ENCODE results near the gene AK1. TPM values are rescaled to one million over a fixed set of nuclear protein-coding genes. Genes with fewer than 3 reads are reported as not detected.
A peak's percentile ranks its signal among the peaks of the same experiment; 100 is the strongest.

Gene AK1
- total and polyA plus RNA-seq, 2 of the 13 experiments (the other 11 are each of a cell fraction or from before 2014, with no cell fraction given) = 19.1 to 32.8 TPM

DNA sequence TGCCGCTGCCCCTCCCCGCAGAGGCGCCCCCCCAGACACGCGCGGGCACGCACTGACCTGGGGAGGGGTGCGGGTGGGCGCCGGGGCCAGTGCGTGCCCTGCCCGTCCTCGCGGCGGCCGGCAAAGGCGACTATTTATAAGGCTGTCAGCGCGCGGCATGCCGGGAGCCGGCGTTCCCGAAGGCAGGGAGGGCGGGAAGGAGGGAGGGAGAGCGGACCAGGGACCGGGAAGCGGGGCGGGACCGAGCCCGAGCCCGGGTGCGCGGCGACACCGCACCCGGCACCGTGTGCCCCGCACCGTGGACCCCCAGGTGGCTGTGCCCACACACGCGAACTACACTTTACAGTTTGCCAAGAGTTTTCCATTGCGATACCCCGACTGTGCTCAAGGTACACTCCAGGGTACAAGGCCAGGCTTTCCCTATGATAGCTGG lies at the start of gene AK1 (continued):
- TF ChIP-seq KDM5A (IDR thresholded peaks at IDR 0.05; ENCODE audit: borderline replicate concordance, low read length) = no peak
- no peak for TF ChIP-seq TP53 (CRISPR knock-in tag; conservative IDR thresholded peaks at IDR 0.05)
- no peak for TF ChIP-seq ZFP36 (IDR thresholded peaks at IDR 0.05; ENCODE audit: borderline replicate concordance, low read depth, low read length, partially characterized antibody)
- peak; percentile 44 for TF ChIP-seq ZFY (CRISPR knock-in tag; IDR thresholded peaks at IDR 0.05)
- no peak for TF ChIP-seq HMG20A (CRISPR knock-in tag; IDR thresholded peaks at IDR 0.05; ENCODE audit: borderline replicate concordance)
- no peak for TF ChIP-seq ATF1 (CRISPR knock-in tag; IDR thresholded peaks at IDR 0.05)
- no peak for TF ChIP-seq FOSL2 (CRISPR knock-in tag; IDR thresholded peaks at IDR 0.05)
- TF ChIP-seq, protein P1, sequence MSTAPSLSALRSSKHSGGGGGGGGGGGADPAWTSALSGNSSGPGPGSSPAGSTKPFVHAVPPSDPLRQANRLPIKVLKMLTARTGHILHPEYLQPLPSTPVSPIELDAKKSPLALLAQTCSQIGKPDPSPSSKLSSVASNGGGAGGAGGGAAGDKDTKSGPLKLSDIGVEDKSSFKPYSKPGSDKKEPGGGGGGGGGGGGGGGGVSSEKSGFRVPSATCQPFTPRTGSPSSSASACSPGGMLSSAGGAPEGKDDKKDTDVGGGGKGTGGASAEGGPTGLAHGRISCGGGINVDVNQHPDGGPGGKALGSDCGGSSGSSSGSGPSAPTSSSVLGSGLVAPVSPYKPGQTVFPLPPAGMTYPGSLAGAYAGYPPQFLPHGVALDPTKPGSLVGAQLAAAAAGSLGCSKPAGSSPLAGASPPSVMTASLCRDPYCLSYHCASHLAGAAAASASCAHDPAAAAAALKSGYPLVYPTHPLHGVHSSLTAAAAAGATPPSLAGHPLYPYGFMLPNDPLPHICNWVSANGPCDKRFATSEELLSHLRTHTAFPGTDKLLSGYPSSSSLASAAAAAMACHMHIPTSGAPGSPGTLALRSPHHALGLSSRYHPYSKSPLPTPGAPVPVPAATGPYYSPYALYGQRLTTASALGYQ (CRISPR knock-in tag; IDR thresholded peaks at IDR 0.05) = no peak
- TF ChIP-seq CBX2 (IDR thresholded peaks at IDR 0.05; ENCODE audit: low read depth, low read length) = no peak
- TF ChIP-seq CBX2 (CRISPR knock-in tag; IDR thresholded peaks at IDR 0.05; ENCODE audit: low read depth) = no peak
- TF ChIP-seq ZNF780A (CRISPR knock-in tag; IDR thresholded peaks at IDR 0.05) = no peak
- TF ChIP-seq, protein P2, sequence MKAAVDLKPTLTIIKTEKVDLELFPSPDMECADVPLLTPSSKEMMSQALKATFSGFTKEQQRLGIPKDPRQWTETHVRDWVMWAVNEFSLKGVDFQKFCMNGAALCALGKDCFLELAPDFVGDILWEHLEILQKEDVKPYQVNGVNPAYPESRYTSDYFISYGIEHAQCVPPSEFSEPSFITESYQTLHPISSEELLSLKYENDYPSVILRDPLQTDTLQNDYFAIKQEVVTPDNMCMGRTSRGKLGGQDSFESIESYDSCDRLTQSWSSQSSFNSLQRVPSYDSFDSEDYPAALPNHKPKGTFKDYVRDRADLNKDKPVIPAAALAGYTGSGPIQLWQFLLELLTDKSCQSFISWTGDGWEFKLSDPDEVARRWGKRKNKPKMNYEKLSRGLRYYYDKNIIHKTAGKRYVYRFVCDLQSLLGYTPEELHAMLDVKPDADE (CRISPR knock-in tag; IDR thresholded peaks at IDR 0.05) = no peak
- peak; percentile 37; the same call in 1 of the 2 replicates for TF ChIP-seq ZMYM4 (CRISPR knock-in tag; IDR thresholded peaks at IDR 0.05)
- TF ChIP-seq HOXA7 (CRISPR knock-in tag; IDR thresholded peaks at IDR 0.05) = no peak
- TF ChIP-seq NR1H2 (CRISPR knock-in tag; IDR thresholded peaks at IDR 0.05; ENCODE audit: borderline replicate concordance, low read depth) = no peak
- TF ChIP-seq, protein P3, sequence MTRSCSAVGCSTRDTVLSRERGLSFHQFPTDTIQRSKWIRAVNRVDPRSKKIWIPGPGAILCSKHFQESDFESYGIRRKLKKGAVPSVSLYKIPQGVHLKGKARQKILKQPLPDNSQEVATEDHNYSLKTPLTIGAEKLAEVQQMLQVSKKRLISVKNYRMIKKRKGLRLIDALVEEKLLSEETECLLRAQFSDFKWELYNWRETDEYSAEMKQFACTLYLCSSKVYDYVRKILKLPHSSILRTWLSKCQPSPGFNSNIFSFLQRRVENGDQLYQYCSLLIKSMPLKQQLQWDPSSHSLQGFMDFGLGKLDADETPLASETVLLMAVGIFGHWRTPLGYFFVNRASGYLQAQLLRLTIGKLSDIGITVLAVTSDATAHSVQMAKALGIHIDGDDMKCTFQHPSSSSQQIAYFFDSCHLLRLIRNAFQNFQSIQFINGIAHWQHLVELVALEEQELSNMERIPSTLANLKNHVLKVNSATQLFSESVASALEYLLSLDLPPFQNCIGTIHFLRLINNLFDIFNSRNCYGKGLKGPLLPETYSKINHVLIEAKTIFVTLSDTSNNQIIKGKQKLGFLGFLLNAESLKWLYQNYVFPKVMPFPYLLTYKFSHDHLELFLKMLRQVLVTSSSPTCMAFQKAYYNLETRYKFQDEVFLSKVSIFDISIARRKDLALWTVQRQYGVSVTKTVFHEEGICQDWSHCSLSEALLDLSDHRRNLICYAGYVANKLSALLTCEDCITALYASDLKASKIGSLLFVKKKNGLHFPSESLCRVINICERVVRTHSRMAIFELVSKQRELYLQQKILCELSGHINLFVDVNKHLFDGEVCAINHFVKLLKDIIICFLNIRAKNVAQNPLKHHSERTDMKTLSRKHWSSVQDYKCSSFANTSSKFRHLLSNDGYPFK (CRISPR knock-in tag; IDR thresholded peaks at IDR 0.05; ENCODE audit: borderline replicate concordance) = 0 out of 2 replicates have a peak, but pooled peaks have one; percentile 33
- TF ChIP-seq ZBTB21 (CRISPR knock-in tag; IDR thresholded peaks at IDR 0.05) = no peak
- no peak for TF ChIP-seq BRCA1 (CRISPR knock-in tag; IDR thresholded peaks at IDR 0.05)
- no peak for TF ChIP-seq ELF4 (CRISPR knock-in tag; IDR thresholded peaks at IDR 0.05; ENCODE audit: borderline replicate concordance)
- TF ChIP-seq, protein P4, sequence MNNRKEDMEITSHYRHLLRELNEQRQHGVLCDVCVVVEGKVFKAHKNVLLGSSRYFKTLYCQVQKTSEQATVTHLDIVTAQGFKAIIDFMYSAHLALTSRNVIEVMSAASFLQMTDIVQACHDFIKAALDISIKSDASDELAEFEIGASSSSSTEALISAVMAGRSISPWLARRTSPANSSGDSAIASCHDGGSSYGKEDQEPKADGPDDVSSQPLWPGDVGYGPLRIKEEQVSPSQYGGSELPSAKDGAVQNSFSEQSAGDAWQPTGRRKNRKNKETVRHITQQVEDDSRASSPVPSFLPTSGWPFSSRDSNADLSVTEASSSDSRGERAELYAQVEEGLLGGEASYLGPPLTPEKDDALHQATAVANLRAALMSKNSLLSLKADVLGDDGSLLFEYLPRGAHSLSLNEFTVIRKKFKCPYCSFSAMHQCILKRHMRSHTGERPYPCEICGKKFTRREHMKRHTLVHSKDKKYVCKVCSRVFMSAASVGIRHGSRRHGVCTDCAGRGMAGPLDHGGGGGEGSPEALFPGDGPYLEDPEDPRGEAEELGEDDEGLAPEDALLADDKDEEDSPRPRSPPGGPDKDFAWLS (CRISPR knock-in tag; IDR thresholded peaks at IDR 0.05; ENCODE audit: borderline replicate concordance) = no peak
- TF ChIP-seq, protein P5, sequence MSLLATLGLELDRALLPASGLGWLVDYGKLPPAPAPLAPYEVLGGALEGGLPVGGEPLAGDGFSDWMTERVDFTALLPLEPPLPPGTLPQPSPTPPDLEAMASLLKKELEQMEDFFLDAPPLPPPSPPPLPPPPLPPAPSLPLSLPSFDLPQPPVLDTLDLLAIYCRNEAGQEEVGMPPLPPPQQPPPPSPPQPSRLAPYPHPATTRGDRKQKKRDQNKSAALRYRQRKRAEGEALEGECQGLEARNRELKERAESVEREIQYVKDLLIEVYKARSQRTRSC (CRISPR knock-in tag; IDR thresholded peaks at IDR 0.05; ENCODE audit: low read depth) = no peak
- TF ChIP-seq ZNF557 (CRISPR knock-in tag; IDR thresholded peaks at IDR 0.05) = no peak
- TF ChIP-seq ZNF777 (CRISPR knock-in tag; IDR thresholded peaks at IDR 0.05) = no peak
- TF ChIP-seq MED13 (CRISPR knock-in tag; IDR thresholded peaks at IDR 0.05) = no peak

All from HepG2 (cell line).